ENCODE data around the gene NINJ1. TPM values are rescaled to one million over a fixed set of nuclear protein-coding genes. Genes with fewer than 3 reads are reported as not detected.

The NINJ1 gene
- total RNA-seq, 2 donors from 2014 or later = 169 to 219 TPM

DNA sequence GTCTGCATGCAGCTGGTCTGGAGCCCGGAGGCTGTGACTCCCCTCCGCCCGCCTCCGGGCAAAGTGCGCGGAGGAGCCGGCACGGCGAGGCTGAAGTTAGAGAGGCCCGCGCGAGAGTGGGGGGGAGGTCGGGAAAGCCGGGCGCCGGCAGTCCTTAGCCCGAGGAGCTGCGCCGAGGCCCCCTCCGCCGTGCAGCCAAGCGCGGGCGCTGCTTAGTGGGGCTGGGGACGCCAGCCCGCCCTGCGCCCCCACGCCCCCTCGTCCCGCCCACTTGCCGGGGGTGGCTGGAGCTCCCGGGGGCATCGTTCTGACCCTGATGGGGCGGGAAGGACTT is 403 bp downstream of the NINJ1 start:
- H3K9me3 ChIP-seq (ENCODE audit: control insufficient read depth, low read length, poor library complexity, severe bottlenecking) = no peaks in the 10 kb centered on the region
- peak overlapping the region; percentile 98 for H3K27ac Mint-ChIP-seq
- peak overlapping the region; percentile 91 for H3K4me3 Mint-ChIP-seq
- ATAC-seq = no peak
- H3K27me3 Mint-ChIP-seq = no peaks in the 10 kb centered on the region
- H3K36me3 Mint-ChIP-seq (ENCODE audit: low read depth) = no peaks in the 10 kb centered on the region
- DNase-seq = peak in 2 of 3 donors; percentile 33 to 56
- H3K4me1 Mint-ChIP-seq = peaks cover 56% of the 10 kb centered on the region

DNA sequence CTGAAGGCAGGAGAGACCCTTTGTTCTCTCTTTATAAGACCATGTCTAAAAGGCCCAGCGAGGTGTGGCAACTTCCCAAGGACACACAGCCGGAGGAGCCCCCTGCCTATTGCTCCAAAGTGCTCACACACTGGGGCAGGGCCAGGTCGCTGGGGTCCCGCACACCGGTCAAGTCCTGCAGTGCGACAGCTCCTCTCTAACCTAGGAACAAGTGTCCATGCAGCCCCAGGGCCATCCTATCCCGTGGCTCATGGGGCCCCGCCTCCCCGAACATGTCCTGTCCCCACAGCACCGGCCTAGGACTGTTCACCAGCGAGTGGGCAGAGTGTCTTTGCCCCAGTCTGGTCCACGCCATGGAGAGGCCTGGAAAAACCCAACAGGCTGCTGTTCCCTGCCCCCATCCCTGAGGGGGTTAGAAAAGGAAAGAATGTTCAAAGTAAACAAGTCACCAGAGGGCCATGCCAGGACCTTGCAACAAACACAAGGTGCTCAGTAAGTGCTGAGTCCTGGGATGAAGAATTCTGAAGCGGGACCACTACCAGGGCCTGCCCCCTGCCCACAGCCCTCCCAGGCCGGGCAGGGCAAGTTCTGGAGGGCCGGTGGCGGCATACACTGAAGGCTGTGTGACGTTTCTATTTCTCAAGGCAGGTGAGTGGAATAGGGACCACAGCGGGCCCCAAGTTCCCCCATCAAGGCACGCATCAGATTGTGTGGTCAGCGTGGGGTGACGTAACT is 938 bp downstream of the NINJ1 start:
- Mint-ChIP-seq H3K4me3 (peak overlapping the region; percentile 91), H3K4me1 (peaks cover 55% of the 10 kb centered on the region), H3K36me3 (ENCODE audit: low read depth) (no peaks in the 10 kb centered on the region), H3K27me3 (no peaks in the 10 kb centered on the region), H3K27ac (peak overlapping the region; percentile 98)
- no peak for DNase-seq
- H3K9me3 ChIP-seq (ENCODE audit: control insufficient read depth, low read length, poor library complexity, severe bottlenecking) = no peaks in the 10 kb centered on the region
- peak; percentile 15 for ATAC-seq

DNA sequence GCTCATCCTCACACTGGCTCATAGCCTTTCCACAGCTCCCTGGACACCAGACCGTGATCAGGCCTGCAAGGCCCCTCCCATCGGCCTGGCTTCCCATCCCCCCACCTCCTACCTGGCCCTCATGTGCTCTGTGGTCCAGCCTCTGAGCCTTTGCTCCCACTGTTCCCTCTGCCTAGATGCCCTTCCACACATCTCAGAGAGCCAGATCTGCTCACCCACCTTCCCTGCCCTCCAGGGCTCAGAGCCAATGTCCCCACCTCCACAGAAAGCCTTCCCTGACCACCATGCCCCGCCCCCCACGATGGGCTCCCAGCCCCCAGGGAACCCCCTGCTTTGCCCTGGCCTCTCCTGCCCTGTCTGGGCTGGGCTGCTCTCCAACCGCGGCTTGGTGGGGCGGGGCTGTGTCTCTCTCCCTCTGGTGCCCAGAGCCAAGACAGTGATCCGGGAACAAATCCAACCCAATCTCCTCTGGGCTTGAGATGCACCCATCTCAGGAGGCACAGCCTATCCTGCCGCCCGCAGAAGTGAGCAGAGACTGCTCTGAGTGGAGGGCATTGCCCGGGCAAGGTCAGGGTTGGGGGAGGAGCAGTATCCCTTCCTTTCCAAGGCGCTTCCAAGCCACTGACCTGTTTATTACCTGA is 1.6 kb downstream of the NINJ1 start:
- peak overlapping the region; percentile 98 for H3K27ac Mint-ChIP-seq

DNA sequence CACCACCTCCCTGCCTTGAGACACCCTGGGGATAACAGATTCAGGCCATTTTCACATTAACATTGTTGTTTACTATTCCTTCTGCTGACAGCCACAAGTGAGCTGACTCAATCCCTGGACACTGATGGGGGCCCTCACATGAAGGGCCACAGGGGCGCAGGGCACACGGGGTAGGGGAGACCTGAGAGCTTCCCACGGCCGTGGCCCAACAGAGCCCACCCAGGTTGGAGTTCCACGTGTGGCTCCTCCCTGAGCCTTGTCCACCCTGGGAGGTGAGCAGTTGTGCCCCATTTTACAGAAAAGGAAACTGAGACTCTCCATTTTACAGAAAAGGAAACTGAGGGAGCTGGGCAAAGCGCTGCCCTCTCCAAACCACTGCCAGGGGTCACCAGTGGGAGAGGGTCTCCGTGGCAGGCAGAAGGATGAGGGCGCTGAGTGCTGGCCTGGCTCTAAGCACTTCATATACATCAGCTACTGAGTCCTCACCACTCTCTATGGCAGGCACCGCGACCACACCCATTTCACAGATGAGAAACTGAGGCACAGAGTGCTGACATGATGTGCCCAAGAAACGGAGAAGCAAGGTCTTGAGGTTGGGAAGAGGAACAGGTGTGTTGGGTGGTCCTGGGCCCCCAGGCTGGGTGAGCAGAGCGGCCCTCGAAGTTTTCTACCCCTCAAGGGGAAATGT is 2.3 kb downstream of the NINJ1 start:
- no peaks in the 10 kb centered on the region for H3K36me3 Mint-ChIP-seq (ENCODE audit: low read depth)
- DNase-seq (no peak), ATAC-seq (no peak)
- H3K4me3 Mint-ChIP-seq = peak overlapping the region; percentile 91
- peaks cover 62% of the 10 kb centered on the region for H3K4me1 Mint-ChIP-seq
- H3K27ac Mint-ChIP-seq = peak overlapping the region; percentile 98
- H3K9me3 ChIP-seq (ENCODE audit: control insufficient read depth, low read length, poor library complexity, severe bottlenecking) = no peaks in the 10 kb centered on the region
- no peaks in the 10 kb centered on the region for H3K27me3 Mint-ChIP-seq

More for the DNA sequence above, 1.6 kb downstream of the NINJ1 start:
- ATAC-seq (no peak), DNase-seq (no peak)
- no peaks in the 10 kb centered on the region for H3K9me3 ChIP-seq (ENCODE audit: control insufficient read depth, low read length, poor library complexity, severe bottlenecking)
- Mint-ChIP-seq H3K4me3 (peak overlapping the region; percentile 91), H3K27me3 (no peaks in the 10 kb centered on the region), H3K4me1 (peaks cover 56% of the 10 kb centered on the region), H3K36me3 (ENCODE audit: low read depth) (no peaks in the 10 kb centered on the region)

DNA sequence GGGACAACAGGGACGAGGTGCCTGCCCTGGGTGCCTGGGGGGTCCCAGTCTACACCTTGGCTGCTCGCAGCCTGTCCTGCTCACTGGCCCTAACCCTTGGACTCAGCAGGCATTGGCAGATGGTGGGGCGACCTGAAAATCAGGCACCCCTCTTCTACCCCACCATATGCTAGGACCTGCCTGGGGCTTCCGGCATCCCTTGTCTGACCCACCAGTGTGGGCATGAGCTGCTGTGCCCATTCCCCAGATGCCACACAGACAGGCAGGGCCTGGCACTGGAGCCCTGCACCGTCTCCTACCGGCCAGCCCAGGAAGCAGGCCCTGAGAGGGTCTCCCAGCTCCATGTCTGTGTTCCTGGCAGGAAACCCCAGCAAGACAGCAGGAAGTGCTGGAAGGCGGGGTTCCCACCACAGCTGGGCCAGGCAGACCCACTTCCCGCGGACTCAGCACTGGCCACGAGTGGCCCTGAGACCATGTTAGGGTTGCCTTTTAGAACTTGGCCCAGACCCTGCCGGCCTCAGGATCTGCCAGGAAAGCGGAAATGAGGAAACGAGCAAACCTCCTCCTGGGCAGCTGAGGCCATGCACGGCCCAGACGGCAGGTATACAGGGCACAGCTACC is 3.1 kb downstream of the NINJ1 start:
- Mint-ChIP-seq H3K27ac (peak overlapping the region; percentile 98), H3K4me1 (peaks cover 70% of the 10 kb centered on the region), H3K27me3 (no peaks in the 10 kb centered on the region), H3K4me3 (peak overlapping the region; percentile 39), H3K36me3 (ENCODE audit: low read depth) (no peaks in the 10 kb centered on the region)
- H3K9me3 ChIP-seq (ENCODE audit: control insufficient read depth, low read length, poor library complexity, severe bottlenecking) = no peaks in the 10 kb centered on the region
- DNase-seq (no peak), ATAC-seq (no peak)

DNA sequence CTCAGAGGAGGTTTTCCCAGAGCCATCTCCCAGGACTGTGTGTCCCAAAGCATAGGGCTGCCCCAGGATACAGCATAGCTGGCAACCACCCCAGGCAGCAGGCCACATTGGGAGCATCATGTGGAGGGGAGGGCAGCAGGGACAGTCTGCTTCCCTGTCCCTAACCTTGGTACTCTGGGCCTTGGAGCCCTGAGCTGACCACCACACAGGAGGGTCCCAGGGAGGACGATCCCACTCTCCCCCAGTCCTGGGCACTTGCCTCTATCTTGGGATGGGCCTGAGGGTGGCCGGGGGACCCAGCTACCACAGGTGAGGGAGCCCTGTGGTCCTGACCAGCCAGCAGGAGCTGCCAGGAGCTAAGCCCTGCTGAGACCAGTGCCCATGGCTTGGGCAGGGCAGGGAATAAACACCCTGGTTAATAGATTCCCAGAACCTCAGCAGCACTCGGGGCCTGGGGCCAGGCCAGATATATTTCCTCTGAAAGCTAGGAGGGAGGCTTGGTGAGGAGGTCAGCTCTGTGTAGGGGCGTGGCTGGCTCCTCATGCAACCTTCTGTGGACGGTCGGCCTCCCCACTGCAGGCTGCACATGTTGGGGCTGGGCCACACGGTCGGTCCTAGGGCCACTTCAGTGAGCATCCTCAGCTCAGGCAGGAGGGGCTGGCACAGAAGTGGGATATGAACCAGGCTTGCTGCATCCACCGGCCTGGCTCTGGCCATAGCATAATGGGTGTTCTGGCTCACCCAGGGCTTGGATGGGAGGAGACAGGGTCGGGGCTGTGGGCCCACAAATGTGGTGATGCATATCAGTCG is 4.2 kb downstream of the NINJ1 start:
- Mint-ChIP-seq H3K27me3 (no peaks in the 10 kb centered on the region), H3K4me3 (peak overlapping the region; percentile 39), H3K27ac (peak overlapping the region; percentile 98), H3K36me3 (ENCODE audit: low read depth) (no peaks in the 10 kb centered on the region), H3K4me1 (peaks cover 73% of the 10 kb centered on the region)
- no peak for DNase-seq
- H3K9me3 ChIP-seq (ENCODE audit: control insufficient read depth, low read length, poor library complexity, severe bottlenecking) = no peaks in the 10 kb centered on the region
- ATAC-seq = no peak

DNA sequence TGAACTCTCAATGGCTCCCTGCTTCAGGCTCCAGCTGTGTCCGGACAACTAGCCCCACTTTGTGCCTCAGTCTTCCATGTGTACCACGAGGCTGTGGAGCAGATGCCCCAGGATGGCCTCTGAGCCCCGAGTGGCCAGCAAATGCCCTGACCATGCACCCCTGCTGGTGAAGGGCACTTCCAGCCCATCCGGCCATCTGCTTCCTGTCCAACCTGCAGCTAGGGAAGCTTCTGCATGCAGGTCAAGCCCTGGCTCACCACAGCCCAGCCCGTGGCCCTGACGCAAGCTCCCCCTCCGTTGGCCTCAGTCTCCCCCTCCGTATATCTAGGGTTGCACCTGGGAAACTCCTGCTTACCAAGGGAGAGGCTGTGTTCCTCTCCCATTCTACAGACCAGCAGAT is 4.8 kb downstream of the NINJ1 start:
- ATAC-seq = no peak
- H3K4me3 Mint-ChIP-seq = peak overlapping the region; percentile 19
- H3K27me3 Mint-ChIP-seq = no peaks in the 10 kb centered on the region
- no peak for DNase-seq
- H3K4me1 Mint-ChIP-seq = peaks cover 69% of the 10 kb centered on the region
- H3K36me3 Mint-ChIP-seq (ENCODE audit: low read depth) = no peaks in the 10 kb centered on the region
- peak overlapping the region; percentile 87 for H3K27ac Mint-ChIP-seq
- no peaks in the 10 kb centered on the region for H3K9me3 ChIP-seq (ENCODE audit: control insufficient read depth, low read length, poor library complexity, severe bottlenecking)

DNA sequence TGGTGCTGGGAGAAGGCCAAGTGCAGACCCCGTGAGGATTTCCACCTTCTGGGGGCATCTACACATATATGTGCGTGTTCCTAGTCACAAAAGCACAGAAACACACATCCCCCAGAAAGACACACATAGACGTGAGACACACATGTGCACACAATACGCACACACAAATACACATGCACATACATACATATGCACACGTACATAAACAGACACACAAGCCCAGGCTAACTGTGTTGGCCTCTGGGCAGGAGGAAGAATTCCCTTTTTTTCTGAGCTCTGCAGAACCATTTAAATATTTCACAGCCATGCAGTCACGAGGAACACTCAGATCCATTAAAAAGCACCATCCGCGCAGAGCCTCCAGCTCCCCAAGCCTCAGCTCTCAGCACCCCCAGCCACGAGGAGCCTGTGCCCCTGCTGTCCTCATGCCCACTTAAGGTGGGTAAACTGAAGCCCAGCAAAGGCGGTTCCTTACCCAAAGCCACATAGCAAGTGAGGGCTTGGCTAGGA is 5.3 kb downstream of the NINJ1 start:
- Mint-ChIP-seq H3K4me1 (peaks cover 71% of the 10 kb centered on the region), H3K4me3 (peak overlapping the region; percentile 67)

DNA sequence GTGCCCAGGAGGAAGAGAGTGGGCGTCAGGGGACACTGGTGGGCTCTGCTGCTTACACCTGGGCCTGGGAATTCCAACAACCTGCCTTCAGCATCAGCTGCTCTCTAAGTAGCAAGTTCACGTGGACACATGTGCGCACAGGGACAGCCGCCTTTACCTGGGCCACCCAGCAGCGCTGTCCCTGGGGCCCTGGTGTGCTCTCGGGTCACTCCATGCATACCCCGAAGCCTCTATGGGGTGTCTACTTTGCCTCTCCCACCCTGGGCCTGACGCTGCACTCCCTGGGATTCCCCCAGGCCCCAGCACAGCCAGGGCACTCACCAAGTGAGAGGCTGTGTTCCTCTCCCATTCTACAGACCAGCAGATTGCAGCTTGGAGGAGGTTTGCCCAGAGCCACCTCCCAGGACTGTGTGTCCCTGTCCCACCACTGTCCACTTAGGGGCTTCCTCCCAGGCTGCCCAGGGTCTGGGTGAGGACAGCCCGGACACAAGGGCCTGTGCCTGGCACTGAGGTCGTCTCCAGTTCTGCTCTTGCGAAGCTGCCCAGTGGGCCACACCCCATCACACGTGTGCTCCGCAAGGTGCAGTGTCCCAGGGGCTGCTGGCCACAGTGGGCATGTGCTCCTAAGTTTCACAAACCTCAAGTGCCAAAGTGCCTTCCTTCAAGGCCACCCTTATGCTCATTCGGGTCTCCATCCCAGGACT is 5.9 kb downstream of the NINJ1 start:
- Mint-ChIP-seq H3K27me3 (no peaks in the 10 kb centered on the region), H3K4me3 (peak overlapping the region; percentile 67), H3K4me1 (peaks cover 67% of the 10 kb centered on the region), H3K36me3 (ENCODE audit: low read depth) (no peaks in the 10 kb centered on the region), H3K27ac (peak overlapping the region; percentile 87)
- ATAC-seq (no peak), DNase-seq (no peak)
- no peaks in the 10 kb centered on the region for H3K9me3 ChIP-seq (ENCODE audit: control insufficient read depth, low read length, poor library complexity, severe bottlenecking)

More for the DNA sequence above, 5.3 kb downstream of the NINJ1 start:
- Mint-ChIP-seq H3K27me3 (no peaks in the 10 kb centered on the region), H3K36me3 (ENCODE audit: low read depth) (no peaks in the 10 kb centered on the region), H3K27ac (peak overlapping the region; percentile 87)
- H3K9me3 ChIP-seq (ENCODE audit: control insufficient read depth, low read length, poor library complexity, severe bottlenecking) = no peaks in the 10 kb centered on the region
- ATAC-seq (no peak), DNase-seq (no peak)

DNA sequence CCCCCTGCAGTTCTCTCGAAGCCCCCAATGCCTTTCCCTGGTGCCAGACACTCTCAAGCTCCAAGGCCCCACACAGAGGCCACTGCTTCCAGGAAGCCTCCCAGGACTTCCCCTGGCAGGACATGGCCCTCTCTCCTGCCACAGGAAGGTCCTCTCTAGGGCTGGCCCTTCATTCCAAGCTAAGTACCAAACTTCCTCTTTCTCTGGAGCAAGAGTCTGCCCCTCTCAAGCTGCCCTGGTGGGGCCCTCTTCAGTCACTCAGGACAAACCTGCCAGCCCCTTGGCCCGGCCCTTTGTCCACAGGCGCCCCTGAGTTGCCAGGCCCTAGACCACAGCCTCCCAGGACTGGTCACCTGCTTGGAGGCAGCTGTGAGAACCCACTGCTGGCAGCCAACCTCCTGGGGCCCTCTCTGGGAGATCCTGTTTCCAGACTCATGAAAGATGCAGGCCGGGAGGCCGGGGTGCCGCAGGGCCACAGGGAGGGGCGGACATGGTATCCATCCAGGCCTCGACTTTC is 6.6 kb downstream of the NINJ1 start:
- ATAC-seq (no peak), DNase-seq (no peak)
- Mint-ChIP-seq H3K36me3 (ENCODE audit: low read depth) (no peaks in the 10 kb centered on the region), H3K4me3 (peak overlapping the region; percentile 67), H3K27me3 (no peaks in the 10 kb centered on the region), H3K4me1 (peaks cover 60% of the 10 kb centered on the region), H3K27ac (peak overlapping the region; percentile 87)
- H3K9me3 ChIP-seq (ENCODE audit: control insufficient read depth, low read length, poor library complexity, severe bottlenecking) = no peaks in the 10 kb centered on the region

DNA sequence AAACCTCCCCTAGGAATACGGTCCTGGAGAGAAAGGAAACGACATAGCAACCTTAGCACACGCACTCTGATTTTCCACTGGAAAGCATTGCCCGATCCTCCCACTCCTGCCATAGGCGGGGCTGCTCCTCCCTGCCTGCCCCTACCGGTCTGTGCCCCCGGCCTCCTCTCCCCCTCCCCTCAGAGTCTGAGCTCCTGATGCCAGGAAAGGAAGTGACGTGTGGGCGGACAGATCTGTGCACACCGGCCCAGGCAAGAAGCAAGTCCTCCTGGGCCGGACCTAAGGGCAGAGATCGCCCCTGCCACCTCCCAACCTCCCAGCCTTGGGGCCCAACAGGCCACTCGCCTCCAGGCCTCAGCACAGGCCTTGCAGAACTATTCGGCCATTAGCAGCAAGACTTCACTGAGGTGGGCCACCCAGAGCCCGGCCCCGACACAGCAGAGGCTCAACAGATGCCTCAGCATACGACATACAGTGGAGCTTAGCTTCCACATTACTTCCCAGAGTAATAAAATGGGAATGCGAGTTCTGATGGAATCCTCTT is 7.2 kb downstream of the NINJ1 start:
- no peaks in the 10 kb centered on the region for H3K27me3 Mint-ChIP-seq
- ATAC-seq (no peak), DNase-seq (no peak)
- peak overlapping the region; percentile 67 for H3K4me3 Mint-ChIP-seq
- H3K4me1 Mint-ChIP-seq = peaks cover 56% of the 10 kb centered on the region
- no peaks in the 10 kb centered on the region for H3K9me3 ChIP-seq (ENCODE audit: control insufficient read depth, low read length, poor library complexity, severe bottlenecking)
- peak overlapping the region; percentile 87 for H3K27ac Mint-ChIP-seq
- no peaks in the 10 kb centered on the region for H3K36me3 Mint-ChIP-seq (ENCODE audit: low read depth)
